Upper lobe of left lung (tissue), 4 donors: Measurements from ENCODE around the gene GABBR2.

Source experiments
- EP300 ChIP-seq, 4 donors: sonication (generic); formaldehyde crosslinking; IDR thresholded peaks; one replicate each; pipeline ENCODE4 v1.5.1; 2017; ENCODE audit warnings: antibody characterized with exemption in 4 of 4, control low read depth in 2 of 4
- POLR2A ChIP-seq, 4 donors: fragments of 450-650 bp; IDR thresholded peaks; one replicate each; pipeline ENCODE4 v1.5.1; 2016 to 2017; ENCODE audit warnings: antibody characterized with exemption in 4 of 4, mild to moderate bottlenecking in 2 of 4
- TF ChIP-seq, protein P1 (sequence below), 6 experiments: fragments of 450-650 bp in 4 of 6; fragments of 200-600 bp in 2 of 6; sonication (generic) in 2 of 6; IDR thresholded peaks; one replicate each; pipeline ENCODE4 v1.5.1; 2016 to 2019; ENCODE audit warnings: antibody characterized with exemption in 6 of 6

DNA sequence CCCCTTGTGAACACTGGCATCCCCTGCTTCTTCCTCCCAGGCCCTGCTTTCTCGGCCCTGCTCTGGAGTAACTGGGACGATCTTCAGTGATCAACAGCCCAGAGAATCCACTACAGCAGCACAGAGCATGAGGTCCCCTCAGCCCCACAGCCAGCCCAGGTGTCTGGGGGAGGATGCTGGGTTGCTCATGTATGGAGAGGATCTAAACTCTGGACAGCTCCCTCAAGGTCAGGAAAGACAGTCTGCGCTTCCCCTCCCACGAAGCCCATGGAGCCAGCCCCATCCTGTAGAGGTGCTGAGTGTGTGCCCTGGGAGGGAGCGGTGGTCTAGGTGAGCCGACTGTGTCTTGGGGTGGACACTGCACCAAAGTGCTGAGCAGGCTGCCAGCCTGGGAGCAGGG lies 190.2 kb downstream of the GABBR2 start:
- TF ChIP-seq POLR2A (IDR thresholded peaks at IDR 0.05): no peak
- TF ChIP-seq, protein P1, sequence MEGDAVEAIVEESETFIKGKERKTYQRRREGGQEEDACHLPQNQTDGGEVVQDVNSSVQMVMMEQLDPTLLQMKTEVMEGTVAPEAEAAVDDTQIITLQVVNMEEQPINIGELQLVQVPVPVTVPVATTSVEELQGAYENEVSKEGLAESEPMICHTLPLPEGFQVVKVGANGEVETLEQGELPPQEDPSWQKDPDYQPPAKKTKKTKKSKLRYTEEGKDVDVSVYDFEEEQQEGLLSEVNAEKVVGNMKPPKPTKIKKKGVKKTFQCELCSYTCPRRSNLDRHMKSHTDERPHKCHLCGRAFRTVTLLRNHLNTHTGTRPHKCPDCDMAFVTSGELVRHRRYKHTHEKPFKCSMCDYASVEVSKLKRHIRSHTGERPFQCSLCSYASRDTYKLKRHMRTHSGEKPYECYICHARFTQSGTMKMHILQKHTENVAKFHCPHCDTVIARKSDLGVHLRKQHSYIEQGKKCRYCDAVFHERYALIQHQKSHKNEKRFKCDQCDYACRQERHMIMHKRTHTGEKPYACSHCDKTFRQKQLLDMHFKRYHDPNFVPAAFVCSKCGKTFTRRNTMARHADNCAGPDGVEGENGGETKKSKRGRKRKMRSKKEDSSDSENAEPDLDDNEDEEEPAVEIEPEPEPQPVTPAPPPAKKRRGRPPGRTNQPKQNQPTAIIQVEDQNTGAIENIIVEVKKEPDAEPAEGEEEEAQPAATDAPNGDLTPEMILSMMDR (IDR thresholded peaks at IDR 0.05): no peak
- TF ChIP-seq EP300 (IDR thresholded peaks at IDR 0.05): no peak
